Measurements from ENCODE around the gene NFKBIB.

GRCh38 chr19:38915329-38916321 lies 15.9 kb downstream of the NFKBIB start:
- TF ChIP-seq CTCF (IDR thresholded peaks at IDR 0.05), result no peak
- no peak for TF ChIP-seq POLR2A (IDR thresholded peaks at IDR 0.05)
- TF ChIP-seq POLR2AphosphoS5 (IDR thresholded peaks at IDR 0.05), result no peak
- no peak for TF ChIP-seq EP300 (IDR thresholded peaks at IDR 0.05)
